C4-2B (cell line): ENCODE data around the gene PCF11.

Experiments used
- ZFX ChIP-seq: fragments of 450-650 bp; IDR thresholded peaks from 2 replicates; pipeline ENCODE4 v1.6.1; 2017
- TF ChIP-seq, protein P1 (sequence below): fragments of 450-650 bp; conservative IDR thresholded peaks from 2 replicates; pipeline ENCODE4 v1.5.1; 2017; ENCODE audit warnings: mild to moderate bottlenecking

DNA sequence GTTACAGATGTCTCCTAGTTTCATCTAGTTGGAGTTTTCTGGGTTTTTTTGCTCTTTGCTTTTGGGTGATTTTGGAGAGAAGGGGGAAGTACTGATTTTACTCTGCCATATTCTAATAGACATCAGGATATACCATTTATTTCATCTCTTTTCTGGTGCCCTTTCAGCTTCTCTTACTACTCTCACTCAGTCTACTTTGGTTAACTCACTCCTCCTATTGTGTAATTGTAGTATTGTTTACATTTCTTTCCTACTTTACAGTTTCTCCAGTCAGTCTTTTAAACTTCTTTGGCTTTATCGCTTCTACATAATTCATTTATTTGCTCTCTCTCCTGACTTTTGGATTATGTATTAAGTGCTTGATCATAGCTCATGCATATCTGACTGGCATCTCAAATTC is 43.1 kb downstream of the PCF11 start:
- TF ChIP-seq, protein P1, sequence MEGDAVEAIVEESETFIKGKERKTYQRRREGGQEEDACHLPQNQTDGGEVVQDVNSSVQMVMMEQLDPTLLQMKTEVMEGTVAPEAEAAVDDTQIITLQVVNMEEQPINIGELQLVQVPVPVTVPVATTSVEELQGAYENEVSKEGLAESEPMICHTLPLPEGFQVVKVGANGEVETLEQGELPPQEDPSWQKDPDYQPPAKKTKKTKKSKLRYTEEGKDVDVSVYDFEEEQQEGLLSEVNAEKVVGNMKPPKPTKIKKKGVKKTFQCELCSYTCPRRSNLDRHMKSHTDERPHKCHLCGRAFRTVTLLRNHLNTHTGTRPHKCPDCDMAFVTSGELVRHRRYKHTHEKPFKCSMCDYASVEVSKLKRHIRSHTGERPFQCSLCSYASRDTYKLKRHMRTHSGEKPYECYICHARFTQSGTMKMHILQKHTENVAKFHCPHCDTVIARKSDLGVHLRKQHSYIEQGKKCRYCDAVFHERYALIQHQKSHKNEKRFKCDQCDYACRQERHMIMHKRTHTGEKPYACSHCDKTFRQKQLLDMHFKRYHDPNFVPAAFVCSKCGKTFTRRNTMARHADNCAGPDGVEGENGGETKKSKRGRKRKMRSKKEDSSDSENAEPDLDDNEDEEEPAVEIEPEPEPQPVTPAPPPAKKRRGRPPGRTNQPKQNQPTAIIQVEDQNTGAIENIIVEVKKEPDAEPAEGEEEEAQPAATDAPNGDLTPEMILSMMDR = no peak
- TF ChIP-seq ZFX = no peak
